GM13976 (cell line): ENCODE data around the gene KCNMB2.

Experiments
- DNase-seq: peaks from one replicate; pipeline ENCODE4 v3.0.0; 2012; ENCODE audit warnings: low spot score
- CTCF ChIP-seq: IDR thresholded peaks from 2 replicates; pipeline ENCODE4 v1.5.1; 2012; ENCODE audit warnings: borderline replicate concordance, mild to moderate bottlenecking; ENCODE audit not compliant: insufficient read depth; ENCODE audit errors: extremely low read depth, missing control alignments, control extremely low read depth
- in situ Hi-C: fragments of 300-500 bp; cut with MboI; formaldehyde crosslinking; loops from one replicate; pipeline ENCODE4 v1.12.0; 2022; ENCODE audit warnings: low sequenced_read_pairs, mixed read lengths, inconsistent platforms; ENCODE audit not compliant: unreplicated experiment

KCNMB2 gene

GRCh38 chr3:178840586-178840985 lies 304.4 kb downstream of the KCNMB2 start:
- TF ChIP-seq CTCF: no peak
- in situ Hi-C loops: no loop called here
- no peak for DNase-seq

DNA sequence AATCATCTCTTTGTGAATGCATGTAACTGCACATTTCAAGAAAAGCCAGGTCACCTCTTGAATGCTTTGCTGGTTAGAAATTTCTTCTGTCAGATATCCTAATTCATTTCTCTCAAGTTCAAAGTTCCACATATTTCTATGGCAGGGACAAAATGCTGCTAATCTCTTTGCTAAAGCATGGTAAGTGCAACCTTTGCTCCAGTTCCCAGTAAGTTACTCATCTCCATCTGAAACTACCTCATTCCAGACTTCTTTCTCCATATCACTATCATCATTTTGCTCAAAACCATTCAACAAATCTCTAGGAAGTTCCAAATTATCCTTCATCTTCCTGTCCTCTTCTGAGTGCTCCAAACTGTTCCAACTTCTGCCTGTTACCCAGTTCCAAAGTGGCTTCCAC lies 304.8 kb downstream of the KCNMB2 start:
- in situ Hi-C loops: no loop called here
- DNase-seq: no peak
- TF ChIP-seq CTCF: no peak

- DNase-seq: no peak
- in situ Hi-C loops: no loop called here
- TF ChIP-seq CTCF: no peak
These were observed 308.7 kb downstream of the KCNMB2 start for GRCh38 chr3:178844916-178845315.

DNA sequence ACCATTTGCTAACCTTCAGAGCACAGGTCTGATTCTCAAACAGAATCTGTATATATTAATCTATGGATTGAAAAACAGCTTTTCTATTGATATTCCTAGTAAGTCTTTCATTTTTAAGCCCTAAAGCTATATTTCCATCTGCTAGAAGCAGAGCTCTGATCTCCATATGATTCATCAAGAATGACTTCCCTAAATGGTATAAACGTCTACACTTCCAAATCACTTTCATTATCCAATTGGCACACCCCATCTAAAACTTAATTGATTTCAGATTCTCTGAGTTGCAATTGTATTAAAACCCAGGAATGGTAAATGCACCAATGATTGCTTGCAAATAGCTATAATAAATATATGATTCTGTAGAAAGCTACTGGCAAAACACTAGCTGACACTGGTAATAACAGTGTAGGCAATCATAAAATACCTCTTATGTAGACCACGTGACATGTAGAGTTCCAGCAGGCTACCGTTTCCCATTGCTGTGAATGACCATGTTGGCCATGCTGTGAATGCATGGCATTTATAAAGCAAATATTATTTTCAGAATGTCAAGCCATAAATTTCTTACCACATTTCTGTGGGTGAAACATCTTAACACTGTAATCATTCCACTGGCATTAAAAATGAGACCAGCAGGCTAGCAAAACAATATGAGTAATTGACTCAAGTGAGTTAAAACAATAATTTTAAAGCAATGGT lies 309.3 kb downstream of the KCNMB2 start:
- TF ChIP-seq CTCF: no peak
- in situ Hi-C loops: no loop called here
- DNase-seq: no peak

DNA sequence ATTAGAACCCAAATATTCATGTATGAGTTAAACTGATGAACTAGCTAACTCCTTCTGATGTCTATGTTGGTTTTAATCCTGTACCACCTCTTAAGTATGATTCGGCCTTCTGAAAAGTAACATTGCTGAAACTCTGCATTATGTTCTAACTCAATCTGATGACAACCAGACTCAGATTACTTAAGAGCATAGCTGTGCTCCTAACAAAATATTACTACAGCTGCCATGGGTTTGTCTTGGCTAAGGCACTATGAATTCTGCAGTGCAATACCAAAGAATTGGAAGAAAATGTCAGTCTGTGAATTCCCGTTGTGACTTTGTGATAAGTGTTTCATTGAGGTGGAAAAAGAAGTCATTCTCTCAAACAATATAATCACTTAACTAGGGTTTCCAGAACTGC lies 311.0 kb downstream of the KCNMB2 start:
- DNase-seq: no peak
- in situ Hi-C loops: no loop called here
- TF ChIP-seq CTCF: no peak

DNA sequence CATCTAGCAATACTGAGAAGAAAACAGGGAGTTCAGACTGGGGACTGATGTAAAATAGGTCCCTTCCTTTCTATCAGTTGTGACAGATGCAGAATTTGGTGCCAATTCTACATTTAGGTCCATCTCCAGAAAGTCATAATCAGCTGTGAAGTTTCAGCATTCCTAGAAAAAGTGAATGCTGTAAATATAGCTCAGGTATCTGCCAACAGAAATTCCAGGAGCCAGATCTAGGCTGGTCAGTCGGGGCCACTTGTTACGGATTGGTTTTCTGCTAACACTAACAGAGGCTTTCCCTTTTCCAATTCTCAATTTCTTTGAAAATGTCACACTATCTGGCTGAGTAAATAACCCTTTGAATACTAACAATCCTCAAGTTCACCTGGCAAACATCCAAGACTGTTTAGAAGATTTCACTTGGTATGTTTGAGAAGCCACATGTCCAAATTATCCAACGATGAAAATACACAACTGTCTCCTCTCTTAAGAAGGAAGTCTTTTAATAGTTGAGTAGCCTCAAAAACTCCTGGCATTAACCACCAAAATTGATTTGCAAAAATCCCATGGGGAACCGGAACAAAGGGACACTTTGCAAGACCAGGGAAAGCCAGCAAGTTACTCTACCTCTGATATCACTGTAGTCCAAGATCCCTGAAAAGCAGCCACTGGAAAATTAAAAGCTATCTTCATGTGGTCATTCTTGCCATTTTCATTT lies 313.1 kb downstream of the KCNMB2 start:
- no peak for DNase-seq
- TF ChIP-seq CTCF: no peak
- in situ Hi-C loops: no loop called here
